ENCODE data around the gene ZNF142. TPM values are rescaled to one million over a fixed set of nuclear protein-coding genes. Genes with fewer than 3 reads are reported as not detected.
A peak's percentile ranks its signal among the peaks of the same experiment; 100 is the strongest.

ZNF142 gene
- 10 to 100 TPM; 27.4 to 38.7 (median 30.7) TPM for total RNA-seq

DNA sequence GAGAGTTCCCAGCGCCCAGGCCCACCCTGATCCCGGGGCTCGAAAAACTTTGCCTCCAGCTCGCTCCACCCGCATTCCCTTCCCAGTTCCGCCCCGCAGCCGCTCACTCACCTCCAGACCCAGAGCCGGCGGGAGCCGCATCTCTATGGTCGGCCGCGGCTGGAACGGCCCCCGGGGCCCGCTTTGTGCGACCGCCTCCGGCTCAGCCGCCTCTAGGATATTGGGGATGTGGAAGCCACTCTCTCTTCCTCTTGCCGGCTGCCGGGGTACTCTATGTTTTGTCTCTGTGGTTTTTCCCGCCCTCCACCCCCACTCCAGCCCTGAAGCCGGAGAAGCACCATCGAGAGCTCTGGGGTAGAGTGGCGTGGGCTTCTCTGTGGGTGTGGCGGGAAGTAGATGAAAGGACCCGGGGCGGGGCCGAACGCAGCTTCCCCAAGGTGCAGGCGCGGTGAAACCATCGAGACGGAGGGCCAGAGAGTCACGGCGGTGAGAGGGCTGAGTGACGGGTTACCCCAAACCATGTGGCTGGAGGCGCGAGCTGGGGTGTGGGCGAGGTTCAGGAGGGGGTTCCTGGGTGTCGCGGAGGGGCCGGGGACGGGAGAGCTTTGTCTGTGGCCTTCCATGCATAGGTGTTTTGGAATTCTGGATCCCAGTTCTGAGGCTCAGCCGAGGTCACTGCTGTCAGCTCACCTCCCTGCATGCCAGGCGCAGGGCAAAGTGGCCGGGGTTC lies at the start of gene ZNF142, which contains the start of gene BCS1L:
TSS of gene ZNF142 (minus strand) at position 366 of the 730 bp plus-strand sequence. CDS start 3,194 bp downstream, outside the sequence.
TSS of gene BCS1L (plus strand) at position 426 of the 730 bp plus-strand sequence. CDS start 1,305 bp downstream, outside the sequence.
- H3K4me1 ChIP-seq = peaks cover 26% of the 10 kb centered on the region
- no peak for TF ChIP-seq POLR2A (IDR thresholded peaks at IDR 0.05)
- H3K36me3 ChIP-seq = peaks cover 51% of the 10 kb centered on the region
- H3K4me3 ChIP-seq = peak within 1 kb of the TSS; percentile 70
- peak; percentile 92 to 96 for DNase-seq (ENCODE audit: low spot score in 2 of 2)
- H3K9me3 ChIP-seq = no peaks in the 10 kb centered on the region
- WGBS = 2% methylated on average over 38 of the region's 49 CpGs
- no peaks in the 10 kb centered on the region for H3K27me3 ChIP-seq
- H3K27ac ChIP-seq = peak within 1 kb of the TSS; percentile 57

- H3K27ac ChIP-seq = no peak overlapping the region
- H3K36me3 ChIP-seq = no peaks in the 10 kb centered on the region
- no peaks in the 10 kb centered on the region for H3K9me3 ChIP-seq
- no peak for TF ChIP-seq CTCF (IDR thresholded peaks at IDR 0.05)
- no peak for DNase-seq (ENCODE audit: low spot score in 2 of 2)
- 94% methylated on average over 4 of the region's 4 CpGs for WGBS
- H3K4me3 ChIP-seq = no peak overlapping the region
- no peaks in the 10 kb centered on the region for H3K27me3 ChIP-seq
- H3K4me1 ChIP-seq = peaks cover 15% of the 10 kb centered on the region
Measured at GRCh38 chr2:218708086-218708485, 48.7 kb upstream of the ZNF142 start.

- Histone ChIP-seq H3K36me3 (peaks cover 15% of the 10 kb centered on the region), H3K4me3 (no peak overlapping the region), H3K27ac (no peak overlapping the region), H3K9me3 (no peaks in the 10 kb centered on the region), H3K4me1 (no peaks in the 10 kb centered on the region), H3K27me3 (no peaks in the 10 kb centered on the region)
- DNase-seq (ENCODE audit: low spot score in 2 of 2) = no peak
- WGBS = 89% methylated on average over 4 of the region's 4 CpGs
- TF ChIP-seq POLR2A (IDR thresholded peaks at IDR 0.05) = no peak
Measured at GRCh38 chr2:218703341-218703740, 43.9 kb upstream of the ZNF142 start.

DNA sequence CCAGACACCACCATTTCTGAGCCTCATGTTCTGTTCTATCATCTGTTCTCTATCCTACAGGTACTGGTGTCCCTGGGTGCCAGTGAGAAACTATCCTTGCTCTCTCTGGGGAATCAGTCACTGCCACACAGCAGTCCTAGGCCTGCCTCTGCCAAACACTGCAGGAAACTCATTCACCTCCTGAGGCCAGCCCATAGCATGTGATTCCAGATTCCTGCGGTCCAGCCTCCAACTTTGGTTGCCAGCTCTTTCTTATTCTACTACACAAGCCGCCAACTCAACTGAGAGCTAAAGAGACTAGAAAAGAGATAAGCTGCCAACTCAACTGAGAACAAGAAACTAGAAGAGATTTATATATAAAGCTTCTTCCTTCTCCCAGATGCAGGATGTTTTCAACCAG lies 42.4 kb upstream of the ZNF142 start:
- DNase-seq (ENCODE audit: low spot score in 2 of 2) = no peak
- no peaks in the 10 kb centered on the region for H3K9me3 ChIP-seq
- no peaks in the 10 kb centered on the region for H3K4me1 ChIP-seq
- TF ChIP-seq POLR2A (IDR thresholded peaks at IDR 0.05) (no peak), EP300 (IDR thresholded peaks at IDR 0.05) (no peak), CTCF (IDR thresholded peaks at IDR 0.05) (no peak), POLR2AphosphoS5 (IDR thresholded peaks at IDR 0.05) (no peak)
- H3K4me3 ChIP-seq = no peak overlapping the region
- 76% methylated on average over 2 of the region's 2 CpGs for WGBS
- H3K27ac ChIP-seq = no peak overlapping the region
- peaks cover 22% of the 10 kb centered on the region for H3K36me3 ChIP-seq
- no peaks in the 10 kb centered on the region for H3K27me3 ChIP-seq

DNA sequence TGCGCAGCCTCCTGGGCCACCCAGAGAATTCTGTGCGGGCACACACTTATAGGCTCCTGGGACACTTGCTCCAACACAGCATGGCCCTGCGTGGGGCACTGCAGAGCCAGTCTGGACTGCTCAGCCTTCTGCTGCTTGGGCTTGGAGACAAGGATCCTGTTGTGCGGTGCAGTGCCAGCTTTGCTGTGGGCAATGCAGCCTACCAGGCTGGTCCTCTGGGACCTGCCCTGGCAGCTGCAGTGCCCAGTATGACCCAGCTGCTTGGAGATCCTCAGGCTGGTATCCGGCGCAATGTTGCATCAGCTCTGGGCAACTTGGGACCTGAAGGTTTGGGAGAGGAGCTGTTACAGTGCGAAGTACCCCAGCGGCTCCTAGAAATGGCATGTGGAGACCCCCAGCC lies 39.5 kb upstream of the ZNF142 start:
- Histone ChIP-seq H3K9me3 (no peaks in the 10 kb centered on the region), H3K27me3 (no peaks in the 10 kb centered on the region), H3K4me3 (no peak overlapping the region), H3K27ac (no peak overlapping the region), H3K36me3 (peaks cover 40% of the 10 kb centered on the region), H3K4me1 (no peaks in the 10 kb centered on the region)
- TF ChIP-seq EP300 (IDR thresholded peaks at IDR 0.05) = no peak
- TF ChIP-seq POLR2AphosphoS5 (IDR thresholded peaks at IDR 0.05) = no peak
- TF ChIP-seq POLR2A (IDR thresholded peaks at IDR 0.05) = no peak
- no peak for TF ChIP-seq CTCF (IDR thresholded peaks at IDR 0.05)
- 88% methylated on average over 5 of the region's 8 CpGs for WGBS
- DNase-seq (ENCODE audit: low spot score in 2 of 2) = no peak

DNA sequence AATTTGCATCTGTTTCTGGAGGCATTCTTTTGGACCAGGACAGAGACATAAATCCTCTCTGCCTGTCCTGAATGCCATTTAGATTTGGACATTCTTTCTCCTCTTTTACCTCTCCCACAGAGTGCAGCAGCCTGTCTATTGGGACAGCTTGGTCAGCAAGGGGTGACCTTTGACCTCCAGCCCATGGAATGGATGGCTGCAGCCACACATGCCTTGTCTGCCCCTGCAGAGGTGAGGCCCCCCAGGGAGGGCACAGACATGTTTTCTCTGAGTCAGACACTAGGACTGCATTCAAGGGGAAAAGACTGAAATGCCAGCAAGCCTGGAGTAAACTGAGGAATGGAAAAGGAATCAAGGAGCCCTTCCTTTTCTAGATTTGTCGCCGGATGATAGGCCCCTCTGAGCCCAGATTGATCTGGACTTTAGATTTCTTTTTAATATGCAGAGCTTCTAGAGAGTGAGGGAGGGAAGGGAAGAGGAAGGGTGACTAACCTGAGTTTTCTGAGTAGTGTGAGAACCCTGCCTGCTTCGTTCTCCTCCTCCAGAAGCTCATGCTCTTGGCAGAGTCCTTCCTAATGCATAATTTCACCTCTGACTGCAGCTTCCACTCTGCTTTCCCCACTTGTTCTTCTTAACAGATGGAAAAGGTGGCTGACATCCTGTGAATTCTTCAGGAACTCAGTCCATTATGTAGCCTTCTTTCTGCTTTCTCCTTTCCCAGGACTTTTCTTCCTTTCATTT lies 35.2 kb upstream of the ZNF142 start:
- H3K4me3 ChIP-seq = no peak overlapping the region
- H3K36me3 ChIP-seq = peaks cover 65% of the 10 kb centered on the region
- no peaks in the 10 kb centered on the region for H3K9me3 ChIP-seq
- H3K27me3 ChIP-seq = no peaks in the 10 kb centered on the region
- H3K27ac ChIP-seq = no peak overlapping the region
- no peaks in the 10 kb centered on the region for H3K4me1 ChIP-seq
- DNase-seq (ENCODE audit: low spot score in 2 of 2) = no peak
- TF ChIP-seq POLR2A (IDR thresholded peaks at IDR 0.05) (no peak), CTCF (IDR thresholded peaks at IDR 0.05) (no peak), POLR2AphosphoS5 (IDR thresholded peaks at IDR 0.05) (no peak), EP300 (IDR thresholded peaks at IDR 0.05) (no peak)
- 92% methylated on average over 3 of the region's 3 CpGs for WGBS

Data from suprapubic skin (tissue), 4 donors.